GM12865 (cell line): Measurements from ENCODE around the gene RBM20.
"Not testable (repeated sequence)": the region's sequence is repeated elsewhere in the genome, so short reads cannot be mapped to it uniquely, and the experiment has no call there.

Source experiments
- DNase-seq: peaks from one replicate; pipeline ENCODE4 v3.0.0; 2010; ENCODE audit warnings: low read depth
- H3K4me3 ChIP-seq: 2 replicates; pipeline ENCODE4 v1.5.1; 2011; ENCODE audit warnings: mild to moderate bottlenecking, low read depth, low read length, control low read depth
- TF ChIP-seq, protein P1 (sequence below): IDR thresholded peaks from 2 replicates; pipeline ENCODE4 v1.5.1; 2011; ENCODE audit warnings: low read length, control low read depth, low read depth, inconsistent platforms; ENCODE audit not compliant: insufficient read depth; ENCODE audit errors: missing control alignments

RBM20 gene

DNA sequence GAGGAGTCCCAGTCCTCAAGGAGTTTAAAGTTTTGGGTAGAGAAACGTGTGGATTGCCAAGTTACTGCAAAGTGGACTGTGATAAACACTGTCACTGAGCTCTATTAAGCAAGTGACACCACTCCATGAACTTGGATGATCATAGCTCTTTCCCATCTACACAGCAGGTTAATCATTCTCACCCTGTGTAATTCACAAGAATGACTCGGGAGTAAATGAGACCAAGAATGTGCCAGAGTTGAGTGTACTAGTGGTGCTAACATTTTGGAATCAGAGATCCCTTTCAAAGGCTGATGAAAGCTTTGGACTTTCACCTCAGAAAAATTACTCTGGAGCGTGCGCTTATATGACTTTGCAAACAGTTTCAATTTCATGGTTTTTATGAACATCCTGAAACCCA lies 80.8 kb downstream of the RBM20 start:
- TF ChIP-seq, protein P1, sequence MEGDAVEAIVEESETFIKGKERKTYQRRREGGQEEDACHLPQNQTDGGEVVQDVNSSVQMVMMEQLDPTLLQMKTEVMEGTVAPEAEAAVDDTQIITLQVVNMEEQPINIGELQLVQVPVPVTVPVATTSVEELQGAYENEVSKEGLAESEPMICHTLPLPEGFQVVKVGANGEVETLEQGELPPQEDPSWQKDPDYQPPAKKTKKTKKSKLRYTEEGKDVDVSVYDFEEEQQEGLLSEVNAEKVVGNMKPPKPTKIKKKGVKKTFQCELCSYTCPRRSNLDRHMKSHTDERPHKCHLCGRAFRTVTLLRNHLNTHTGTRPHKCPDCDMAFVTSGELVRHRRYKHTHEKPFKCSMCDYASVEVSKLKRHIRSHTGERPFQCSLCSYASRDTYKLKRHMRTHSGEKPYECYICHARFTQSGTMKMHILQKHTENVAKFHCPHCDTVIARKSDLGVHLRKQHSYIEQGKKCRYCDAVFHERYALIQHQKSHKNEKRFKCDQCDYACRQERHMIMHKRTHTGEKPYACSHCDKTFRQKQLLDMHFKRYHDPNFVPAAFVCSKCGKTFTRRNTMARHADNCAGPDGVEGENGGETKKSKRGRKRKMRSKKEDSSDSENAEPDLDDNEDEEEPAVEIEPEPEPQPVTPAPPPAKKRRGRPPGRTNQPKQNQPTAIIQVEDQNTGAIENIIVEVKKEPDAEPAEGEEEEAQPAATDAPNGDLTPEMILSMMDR = no peak
- DNase-seq = no peak
- no peak overlapping the region for H3K4me3 ChIP-seq

GRCh38 chr10:110725801-110726630 lies 81.9 kb downstream of the RBM20 start:
- TF ChIP-seq, protein P1 = no peak
- H3K4me3 ChIP-seq = no peak overlapping the region
- DNase-seq = no peak

GRCh38 chr10:110727785-110728184 lies 83.6 kb downstream of the RBM20 start:
- DNase-seq, H3K4me3 ChIP-seq: not testable (repeated sequence)

- TF ChIP-seq, protein P1 = no peak
- H3K4me3 ChIP-seq = no peak overlapping the region
- no peak for DNase-seq
Measured at GRCh38 chr10:110730345-110731050, 86.4 kb downstream of the RBM20 start.

- TF ChIP-seq, protein P1 = no peak
- no peak for DNase-seq
- H3K4me3 ChIP-seq = no peak overlapping the region
Measured at GRCh38 chr10:110733218-110733952, 89.2 kb downstream of the RBM20 start.

DNA sequence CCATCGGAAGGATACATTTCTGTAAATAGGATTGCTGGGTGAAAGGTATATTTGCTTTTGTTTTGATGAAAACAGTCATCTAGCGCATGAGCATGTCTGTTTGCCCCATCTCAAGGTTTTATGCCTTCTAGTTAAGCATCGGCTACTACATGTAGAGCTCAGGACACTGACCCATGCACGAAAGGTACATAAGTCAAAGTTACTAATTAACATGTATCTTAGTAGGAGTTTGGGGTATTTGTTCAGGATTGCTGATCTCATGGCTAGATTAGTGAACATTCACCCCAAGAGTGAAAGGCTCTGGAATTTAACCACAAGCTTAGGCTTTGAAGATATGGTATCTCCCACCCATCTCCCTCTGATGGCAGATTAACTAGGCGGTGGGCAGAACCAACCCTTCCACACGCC lies 91.5 kb downstream of the RBM20 start:
- no peak for DNase-seq
- TF ChIP-seq, protein P1 = no peak
- no peak overlapping the region for H3K4me3 ChIP-seq
